Astrocyte of the cerebellum (primary cell): ENCODE data around the gene ADCY7.

Experiments
- DNase-seq: peaks from one replicate; pipeline ENCODE4 v3.0.0-alpha.2; 2011; ENCODE audit warnings: low read depth
- H3K4me3 ChIP-seq: 2 replicates; pipeline ENCODE4 v1.5.1; 2011; ENCODE audit warnings: mild to moderate bottlenecking, low read depth, low read length, moderate library complexity
- CTCF ChIP-seq: IDR thresholded peaks from 2 replicates; pipeline ENCODE4 v1.5.1; 2012; ENCODE audit warnings: low read length, low read depth, moderate library complexity, mild to moderate bottlenecking; ENCODE audit errors: missing control alignments
- in situ Hi-C: cut with HindIII; loops from 2 replicates; pipeline ENCODE4 v1.10.0; 2017; ENCODE audit warnings: low sequenced_read_pairs

ADCY7 gene

DNA sequence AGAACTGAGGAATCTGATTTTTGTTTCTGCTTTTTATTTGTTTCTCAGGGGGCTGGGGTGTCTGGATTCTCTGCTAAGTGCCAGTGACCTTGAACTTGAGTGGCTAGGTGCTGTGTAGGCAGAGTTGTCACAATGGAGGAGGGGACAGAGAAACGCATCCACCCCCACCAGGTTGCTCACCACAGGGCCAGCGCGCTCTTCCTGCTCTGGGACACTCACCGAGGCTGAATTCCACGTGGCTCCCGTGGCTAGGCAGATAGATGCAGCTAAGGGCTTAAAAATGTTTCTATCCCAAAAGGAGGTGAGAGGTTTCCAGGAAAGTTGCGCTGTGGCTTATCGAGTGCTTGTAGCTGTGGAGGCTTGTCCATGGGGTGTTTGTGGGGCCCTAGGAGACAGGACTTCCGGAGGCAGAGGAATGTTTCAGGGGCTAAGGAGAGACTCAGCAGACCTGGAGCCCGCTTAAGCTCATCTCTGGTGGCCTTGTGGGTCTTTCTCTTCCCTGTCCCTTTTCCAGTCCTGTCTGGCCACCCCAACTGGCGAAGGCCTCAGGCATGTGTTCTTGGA lies 36.8 kb downstream of the ADCY7 start:
- no peak for DNase-seq
- no peak for TF ChIP-seq CTCF
- H3K4me3 ChIP-seq: no peak overlapping the region
- in situ Hi-C loops: loop anchor here (5.0 kb wide), 1 partner anchor 41 kb away; no protein-coding TSS in a partner anchor

- H3K4me3 ChIP-seq: no peak overlapping the region
- no peak for TF ChIP-seq CTCF
- no peak for DNase-seq
- in situ Hi-C loops: loop anchor here (5.0 kb wide), 1 partner anchor 42 kb away; no protein-coding TSS in a partner anchor
Observed at GRCh38 chr16:50303605-50304466, 37.5 kb downstream of the ADCY7 start.

- no peak overlapping the region for H3K4me3 ChIP-seq
- in situ Hi-C loops: loop anchor here (5.0 kb wide), 1 partner anchor 42 kb away; no protein-coding TSS in a partner anchor
- no peak for DNase-seq
- TF ChIP-seq CTCF: no peak
Observed at GRCh38 chr16:50304467-50305440, 38.4 kb downstream of the ADCY7 start.

- no peak for DNase-seq
- in situ Hi-C loops: no loop called here
- H3K4me3 ChIP-seq: no peak overlapping the region
- TF ChIP-seq CTCF: no peak
Observed at GRCh38 chr16:50305441-50306061, 39.2 kb downstream of the ADCY7 start.

- DNase-seq: no peak
- H3K4me3 ChIP-seq: no peak overlapping the region
- TF ChIP-seq CTCF: no peak
- in situ Hi-C loops: no loop called here
Observed at GRCh38 chr16:50306287-50306686, 39.9 kb downstream of the ADCY7 start.
